Esophagus squamous epithelium (tissue), 4 donors: ENCODE data around the gene MED26.
"Not testable (repeated sequence)": the region's sequence is repeated elsewhere in the genome, so short reads cannot be mapped to it uniquely, and the experiment has no call there.

Source experiments
- CTCF ChIP-seq, 6 experiments: fragments of 450-650 bp in 4 of 6; fragments of 200-600 bp in 2 of 6; sonication (generic) in 2 of 6; IDR thresholded peaks; one replicate each; pipeline ENCODE4 v1.5.1; 2016 to 2019; ENCODE audit warnings: antibody characterized with exemption in 6 of 6, mild to moderate bottlenecking in 4 of 6, moderate library complexity in 4 of 6
- POLR2A ChIP-seq, 4 donors: fragments of 450-650 bp; IDR thresholded peaks; one replicate each; pipeline ENCODE4 v1.6.1; 2017; ENCODE audit warnings: antibody characterized with exemption in 4 of 4, mild to moderate bottlenecking in 4 of 4, moderate library complexity in 3 of 4

DNA sequence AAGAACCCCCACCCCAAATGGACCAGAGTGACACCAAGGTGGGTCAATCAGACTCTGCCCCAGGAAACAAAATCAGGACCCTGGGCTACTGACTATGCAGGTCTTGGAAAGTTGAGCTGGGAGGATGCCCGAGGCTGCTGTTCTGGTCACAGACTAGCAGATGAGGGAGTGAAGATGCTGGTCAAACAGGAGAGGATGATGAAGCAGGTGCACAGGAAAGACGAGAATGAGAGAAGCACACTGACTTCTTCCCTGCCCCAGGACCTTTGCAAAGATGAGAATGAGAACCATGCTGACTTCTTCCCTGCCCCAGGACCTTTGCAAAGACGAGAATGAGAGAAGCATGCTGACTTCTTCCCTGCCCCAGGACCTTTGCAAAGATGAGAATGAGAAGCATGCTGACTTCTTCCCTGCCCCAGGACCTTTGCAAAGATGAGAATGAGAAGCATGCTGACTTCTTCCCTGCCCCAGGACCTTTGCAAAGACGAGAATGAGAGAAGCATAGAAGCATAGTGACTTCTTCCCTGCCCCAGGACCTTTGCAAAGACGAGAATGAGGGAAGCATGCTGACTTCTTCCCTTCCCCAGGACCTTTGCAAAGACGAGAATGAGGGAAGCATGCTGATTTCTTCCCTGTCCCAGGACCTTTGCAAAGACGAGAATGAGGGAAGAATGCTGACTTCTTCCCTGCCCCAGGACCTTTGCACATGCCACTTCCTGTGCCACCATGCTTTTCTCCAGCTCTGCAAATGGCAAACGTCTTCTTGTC, 23.6 kb upstream of the MED26 start:
- not testable (repeated sequence) for TF ChIP-seq POLR2A, CTCF (IDR thresholded peaks at IDR 0.05)
